ENCODE results near the gene SFXN3. TPM values are rescaled to one million over a fixed set of nuclear protein-coding genes. Genes with fewer than 3 reads are reported as not detected.
A peak's percentile ranks its signal among the peaks of the same experiment; 100 is the strongest.

SFXN3 gene
- total and polyA plus RNA-seq, 10 of the 15 experiments (the other 5 are each of a cell fraction or from before 2014, with no cell fraction given), result 0.05 to 11.3 (median 1.2) TPM

DNA sequence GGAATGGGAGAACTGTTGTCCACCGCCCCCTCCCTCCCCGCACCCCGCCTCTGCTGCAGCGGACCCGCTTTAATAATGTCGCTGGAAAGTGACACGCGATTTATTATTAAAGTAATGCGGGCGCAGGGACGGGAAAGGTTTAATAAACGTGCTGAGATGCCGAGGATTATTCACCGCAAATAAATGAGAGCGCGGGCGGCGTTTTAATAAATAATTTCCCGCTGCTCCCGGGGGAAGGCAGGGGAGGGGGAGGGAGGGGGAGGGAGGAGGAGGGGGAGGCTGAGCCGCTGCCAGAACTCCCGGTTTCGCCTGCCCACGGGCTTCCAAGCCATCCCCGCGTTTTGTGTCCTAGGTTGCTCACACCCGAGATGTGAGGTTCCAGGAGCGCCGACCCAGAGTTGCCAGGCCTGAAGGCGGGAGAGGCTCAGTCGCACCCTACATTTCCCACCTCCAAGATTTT is 35.9 kb downstream of the SFXN3 start (continued):
- TF ChIP-seq SPI1 (IDR thresholded peaks at IDR 0.05; ENCODE audit: borderline replicate concordance, insufficient read depth, low read depth, low read length) (no peak), STAT1 (conservative IDR thresholded peaks at IDR 0.05) (no peak), ASH2L (IDR thresholded peaks at IDR 0.05; ENCODE audit: borderline replicate concordance, low read depth) (no peak)
- TF ChIP-seq, protein P1, sequence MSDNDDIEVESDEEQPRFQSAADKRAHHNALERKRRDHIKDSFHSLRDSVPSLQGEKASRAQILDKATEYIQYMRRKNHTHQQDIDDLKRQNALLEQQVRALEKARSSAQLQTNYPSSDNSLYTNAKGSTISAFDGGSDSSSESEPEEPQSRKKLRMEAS (IDR thresholded peaks at IDR 0.05; ENCODE audit: low read depth, low read length), result no peak

DNA sequence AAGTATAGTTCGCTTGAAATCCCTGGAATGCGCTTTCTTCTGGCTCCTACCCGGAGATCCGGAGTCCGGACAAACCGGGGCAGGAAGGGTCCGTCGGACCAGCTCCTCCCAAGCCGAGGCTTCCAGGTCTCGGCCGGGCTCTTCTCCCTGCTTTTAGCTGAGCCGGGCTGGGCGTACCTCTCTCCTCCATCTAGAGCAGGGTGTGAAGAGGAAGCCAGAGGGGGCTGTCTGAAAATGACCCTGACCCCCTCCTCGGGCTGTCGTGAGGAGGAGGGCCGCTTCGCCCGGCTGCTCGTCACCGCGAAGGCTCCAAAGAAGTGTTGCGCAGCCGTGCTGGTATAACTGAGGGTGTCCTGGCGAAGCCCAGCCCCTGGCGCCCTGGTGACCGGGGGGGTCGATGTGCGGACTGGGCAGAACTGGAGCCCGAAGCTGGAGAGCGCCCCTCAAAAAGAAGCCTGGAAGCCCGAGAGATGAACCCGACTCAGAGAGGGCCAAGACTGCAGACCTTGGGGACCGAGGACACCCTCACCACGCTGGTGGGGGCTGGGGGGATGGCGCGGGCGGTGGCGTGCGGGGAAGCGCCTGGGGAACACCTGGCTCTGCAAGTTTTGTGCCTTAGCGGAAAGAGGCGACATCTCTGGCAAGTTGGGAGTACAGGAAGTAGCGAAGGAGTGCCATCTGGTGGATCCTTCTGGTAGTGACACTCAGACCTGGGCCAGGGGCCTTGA is 36.5 kb downstream of the SFXN3 start:
- no TSS peak for BruUV-seq (replicated peaks)
- no peaks in the 10 kb centered on the region for H4K20me1 ChIP-seq (ENCODE audit: control insufficient read depth, insufficient read depth)
- no peaks in the 10 kb centered on the region; the same call in 1 of the 2 replicates for H3K79me2 ChIP-seq (ENCODE audit: control insufficient read depth, insufficient read depth, low read length)
- H3K9ac ChIP-seq (ENCODE audit: control insufficient read depth, insufficient read depth, low read length), result peak overlapping the region; percentile 62
- H3K4me1 ChIP-seq (ENCODE audit: control insufficient read depth, insufficient read depth, low read length), result peaks cover 41% of the 10 kb centered on the region
- H3K36me3 ChIP-seq (ENCODE audit: control insufficient read depth in 2 of 2, insufficient read depth in 2 of 2, low read length in 1 of 2), result no peaks in the 10 kb centered on the region
- peak overlapping the region; percentile 95 for H2AFZ ChIP-seq (ENCODE audit: control insufficient read depth, low read depth, low read length)
- WGBS (ENCODE audit: insufficient coverage, insufficient replicate concordance, low lambda C conversion rate, missing lambda C conversion rate), result 2% methylated on average over 43 of the region's 43 CpGs
- SMC1A ChIA-PET (ENCODE audit: uncharacterized antibody, unreplicated experiment), result interaction anchor here (1.0 to 4.3 kb wide), 7 partner anchors 7 to 75 kb away, joined by 3 to 36 read pairs (median 5); no protein-coding TSS in a partner anchor
- intact Hi-C loops (cut with micrococcal nuclease; ENCODE audit: unreplicated experiment) (loop anchor here (1.0 to 5.0 kb wide), 3 partner anchors 7 to 35 kb away; partner anchors contain the start of genes PDZD7 and SFXN3), in situ Hi-C loops (cut with MboI) (no loop called here)
- H3K27ac ChIP-seq (ENCODE audit: control insufficient read depth, insufficient read depth), result no peak overlapping the region
- H3K9me3 ChIP-seq (replicated peaks; ENCODE audit: control insufficient read depth, insufficient read depth, low read length), result no peaks in the 10 kb centered on the region
- CTCF ChIA-PET, result interaction anchor here (0.5 to 23.4 kb wide), 11 partner anchors 10 to 80 kb away, joined by 3 to 885 read pairs (median 5); partner anchors contain the start of genes KAZALD1, MRPL43, PDZD7 and SFXN3
- peak overlapping the region; percentile 87 for H3K4me3 ChIP-seq
- RAD21 ChIA-PET (ENCODE audit: unreplicated experiment), result interaction anchor here (1.0 to 6.1 kb wide), 9 partner anchors 8 to 74 kb away, joined by 3 to 70 read pairs (median 8); no protein-coding TSS in a partner anchor
- POLR2A ChIA-PET, result interaction anchor here (0.9 to 1.3 kb wide), 3 partner anchors 9 to 36 kb away, joined by 3 to 5 read pairs (median 3); no protein-coding TSS in a partner anchor
- FAIRE-seq (peak; percentile 87), DNase-seq (ENCODE audit: low read depth, low spot score) (peak; percentile 44), ATAC-seq (peak; percentile 74)
- H3K27me3 ChIP-seq (replicated peaks in 1 of 2; ENCODE audit: control insufficient read depth in 2 of 2, insufficient read depth in 2 of 2, low read length in 1 of 2), result peaks cover 2 to 3% of the 10 kb centered on the region in 2 experiments; a peak in 1 of 4 replicates
- H3K4me2 ChIP-seq (ENCODE audit: control insufficient read depth, insufficient read depth), result peak overlapping the region; percentile 99
- TF ChIP-seq TCF7 (IDR thresholded peaks at IDR 0.05; ENCODE audit: borderline replicate concordance) (no peak), ZBED1 (IDR thresholded peaks at IDR 0.05; ENCODE audit: borderline replicate concordance) (no peak), RAD51 (IDR thresholded peaks at IDR 0.05) (no peak), HCFC1 (IDR thresholded peaks at IDR 0.05; ENCODE audit: low read length) (no peak; the same call in 1 of the 2 replicates), ZSCAN29 (IDR thresholded peaks at IDR 0.05) (no peak), IKZF2 (IDR thresholded peaks at IDR 0.05) (peak in 1 of 2 experiments; percentile 32; a peak in 3 of 4 replicates), ZBTB11 (CRISPR knock-in tag; IDR thresholded peaks at IDR 0.05) (no peak)
- TF ChIP-seq, protein P2, sequence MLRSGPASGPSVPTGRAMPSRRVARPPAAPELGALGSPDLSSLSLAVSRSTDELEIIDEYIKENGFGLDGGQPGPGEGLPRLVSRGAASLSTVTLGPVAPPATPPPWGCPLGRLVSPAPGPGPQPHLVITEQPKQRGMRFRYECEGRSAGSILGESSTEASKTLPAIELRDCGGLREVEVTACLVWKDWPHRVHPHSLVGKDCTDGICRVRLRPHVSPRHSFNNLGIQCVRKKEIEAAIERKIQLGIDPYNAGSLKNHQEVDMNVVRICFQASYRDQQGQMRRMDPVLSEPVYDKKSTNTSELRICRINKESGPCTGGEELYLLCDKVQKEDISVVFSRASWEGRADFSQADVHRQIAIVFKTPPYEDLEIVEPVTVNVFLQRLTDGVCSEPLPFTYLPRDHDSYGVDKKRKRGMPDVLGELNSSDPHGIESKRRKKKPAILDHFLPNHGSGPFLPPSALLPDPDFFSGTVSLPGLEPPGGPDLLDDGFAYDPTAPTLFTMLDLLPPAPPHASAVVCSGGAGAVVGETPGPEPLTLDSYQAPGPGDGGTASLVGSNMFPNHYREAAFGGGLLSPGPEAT (IDR thresholded peaks at IDR 0.05; ENCODE audit: low read depth), result 0 out of 2 replicates have a peak, but pooled peaks have one; percentile 14
